ENCODE data around the gene KDM5B.

Gene KDM5B

GRCh38 chr1:202679406-202680177 is 128.6 kb downstream of the KDM5B start:
- H3K27ac ChIP-seq, result no peak overlapping the region
- TF ChIP-seq CTCF (conservative IDR thresholded peaks at IDR 0.05), result no peak
- TF ChIP-seq ZFX (IDR thresholded peaks at IDR 0.05), result no peak

- H3K27ac ChIP-seq, result no peak overlapping the region
- TF ChIP-seq ZFX (IDR thresholded peaks at IDR 0.05), result no peak
- no peak for TF ChIP-seq CTCF (conservative IDR thresholded peaks at IDR 0.05)
Measured at GRCh38 chr1:202677433-202677832, 130.8 kb downstream of the KDM5B start.
